MM.1S (cell line): ENCODE data around the gene AKAP9.

Source experiments
- CTCF ChIP-seq: fragments of 300-600 bp; sonication (generic); IDR thresholded peaks from 2 replicates; pipeline ENCODE4 v1.5.1; 2016; ENCODE audit warnings: antibody characterized with exemption, low read length, mixed read lengths
- EZH2 ChIP-seq: fragments of 300-600 bp; sonication (generic); optimal IDR thresholded peaks from 2 replicates; pipeline ENCODE3; 2017; ENCODE audit warnings: low read depth, mild to moderate bottlenecking, antibody characterized with exemption, low read length, mixed read lengths
- EZH2phosphoT487 ChIP-seq: fragments of 300-600 bp; sonication (generic); IDR thresholded peaks from 2 replicates; pipeline ENCODE4 v1.6.1; 2018; ENCODE audit warnings: antibody characterized with exemption, low read length

- TF ChIP-seq CTCF (no peak), EZH2 (no peak), EZH2phosphoT487 (no peak)
Measured at GRCh38 chr7:92039900-92040299, 99.2 kb downstream of the AKAP9 start.
